GM13977 (cell line): ENCODE results near the gene CYP39A1.

Source experiments
- DNase-seq: peaks from one replicate; pipeline ENCODE4 v3.0.0; 2012; ENCODE audit warnings: low spot score
- in situ Hi-C: fragments of 300-500 bp; cut with MboI; formaldehyde crosslinking; loops from one replicate; pipeline ENCODE4 v1.12.0; 2022; ENCODE audit warnings: low sequenced_read_pairs, low pct_unique_long_range_greater_than_20kb, mixed read lengths, inconsistent platforms; ENCODE audit not compliant: unreplicated experiment
- TF ChIP-seq, protein P1 (sequence below): IDR thresholded peaks from 2 replicates; pipeline ENCODE4 v1.5.1; 2012; ENCODE audit warnings: mild to moderate bottlenecking, control low read depth; ENCODE audit not compliant: insufficient read depth; ENCODE audit errors: extremely low read depth, missing control alignments

Gene CYP39A1

DNA sequence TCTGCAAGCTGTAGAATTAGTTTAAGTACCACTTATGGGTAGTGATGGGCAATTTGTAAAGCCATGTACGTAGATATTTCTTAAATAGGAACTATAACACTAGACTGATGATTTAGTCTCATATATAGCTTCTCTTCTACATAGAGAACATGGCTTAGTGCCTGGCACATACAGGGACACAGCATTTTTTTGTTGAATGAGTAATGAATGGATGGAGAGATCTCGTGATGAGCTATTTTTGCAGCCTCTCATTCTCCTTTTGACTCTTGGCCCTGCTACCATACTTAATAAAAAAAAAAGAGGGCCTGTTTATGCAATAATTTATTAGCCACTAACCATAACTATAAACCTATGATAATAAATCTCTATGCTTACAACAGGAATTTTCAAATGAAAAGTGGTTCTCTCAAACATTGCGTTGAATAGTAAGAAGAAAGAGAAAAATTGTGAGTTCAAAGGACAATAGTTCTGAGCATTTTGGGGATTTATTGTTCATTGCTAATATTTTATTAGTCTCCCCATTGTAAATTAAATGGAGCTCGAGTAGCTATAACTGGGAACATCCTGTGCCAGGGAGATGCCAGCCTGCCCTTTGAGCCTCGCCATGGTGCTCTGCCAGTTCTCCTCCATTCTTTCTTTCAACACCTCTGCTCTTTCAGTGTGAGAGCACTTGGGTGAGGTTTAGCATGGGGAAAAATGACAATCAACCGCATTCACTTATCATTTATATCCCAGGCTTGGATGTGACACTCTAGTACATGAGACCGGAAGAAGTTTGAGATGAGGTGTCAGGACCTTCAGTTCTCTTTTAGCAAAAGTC lies 146.7 kb downstream of the CYP39A1 start:
- TF ChIP-seq, protein P1, sequence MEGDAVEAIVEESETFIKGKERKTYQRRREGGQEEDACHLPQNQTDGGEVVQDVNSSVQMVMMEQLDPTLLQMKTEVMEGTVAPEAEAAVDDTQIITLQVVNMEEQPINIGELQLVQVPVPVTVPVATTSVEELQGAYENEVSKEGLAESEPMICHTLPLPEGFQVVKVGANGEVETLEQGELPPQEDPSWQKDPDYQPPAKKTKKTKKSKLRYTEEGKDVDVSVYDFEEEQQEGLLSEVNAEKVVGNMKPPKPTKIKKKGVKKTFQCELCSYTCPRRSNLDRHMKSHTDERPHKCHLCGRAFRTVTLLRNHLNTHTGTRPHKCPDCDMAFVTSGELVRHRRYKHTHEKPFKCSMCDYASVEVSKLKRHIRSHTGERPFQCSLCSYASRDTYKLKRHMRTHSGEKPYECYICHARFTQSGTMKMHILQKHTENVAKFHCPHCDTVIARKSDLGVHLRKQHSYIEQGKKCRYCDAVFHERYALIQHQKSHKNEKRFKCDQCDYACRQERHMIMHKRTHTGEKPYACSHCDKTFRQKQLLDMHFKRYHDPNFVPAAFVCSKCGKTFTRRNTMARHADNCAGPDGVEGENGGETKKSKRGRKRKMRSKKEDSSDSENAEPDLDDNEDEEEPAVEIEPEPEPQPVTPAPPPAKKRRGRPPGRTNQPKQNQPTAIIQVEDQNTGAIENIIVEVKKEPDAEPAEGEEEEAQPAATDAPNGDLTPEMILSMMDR: no peak
- DNase-seq: no peak
- in situ Hi-C loops: no loop called here

DNA sequence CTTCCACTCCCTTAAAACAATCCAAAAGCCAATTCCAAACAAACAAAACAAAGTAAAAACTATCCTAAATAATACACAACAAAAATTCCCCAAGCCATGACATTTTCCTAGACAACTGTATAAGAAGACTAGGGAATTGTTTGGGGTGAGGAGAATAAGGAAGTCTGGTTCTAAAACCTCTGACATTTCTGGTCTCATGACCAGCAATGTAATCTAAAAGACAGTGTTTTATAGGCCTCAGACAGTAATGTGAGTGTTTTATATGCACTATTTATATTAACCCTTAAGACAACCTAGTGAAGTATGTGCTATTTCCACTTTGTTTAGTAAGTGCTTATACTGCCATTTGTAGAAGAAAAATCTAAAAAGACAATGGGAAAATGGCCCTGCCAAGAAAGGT lies 148.4 kb downstream of the CYP39A1 start:
- TF ChIP-seq, protein P1: no peak
- in situ Hi-C loops: no loop called here
- DNase-seq: no peak

DNA sequence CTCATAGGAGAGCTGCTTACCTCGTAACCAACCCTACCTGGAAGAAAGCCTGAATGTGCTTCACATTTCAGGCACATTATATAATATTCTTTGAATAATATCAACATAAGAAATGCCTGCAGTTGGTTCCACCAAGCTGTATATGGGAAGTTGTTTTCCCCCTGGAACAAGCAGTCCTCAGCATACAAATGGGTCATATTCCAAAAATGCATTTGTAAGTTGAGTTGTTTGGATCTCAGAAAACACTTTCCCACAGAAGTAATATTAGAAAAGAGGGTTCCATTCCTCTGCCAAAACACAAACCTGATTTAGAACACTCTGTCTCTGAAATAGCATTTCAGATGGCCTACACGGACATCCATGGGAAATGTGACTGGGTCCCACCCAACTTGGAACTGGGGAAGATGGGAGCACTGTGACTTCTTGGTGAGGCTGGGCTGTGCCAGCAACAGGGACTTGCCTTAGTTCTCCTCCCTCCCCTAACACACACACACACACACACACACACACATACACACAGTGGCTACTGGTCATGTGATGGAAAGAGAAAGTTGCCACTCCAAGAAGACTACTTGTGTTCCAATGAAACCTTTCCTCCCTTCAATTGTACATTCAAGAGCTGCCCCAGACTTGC lies 150.0 kb downstream of the CYP39A1 start:
- in situ Hi-C loops: no loop called here
- DNase-seq: no peak
- TF ChIP-seq, protein P1: no peak

DNA sequence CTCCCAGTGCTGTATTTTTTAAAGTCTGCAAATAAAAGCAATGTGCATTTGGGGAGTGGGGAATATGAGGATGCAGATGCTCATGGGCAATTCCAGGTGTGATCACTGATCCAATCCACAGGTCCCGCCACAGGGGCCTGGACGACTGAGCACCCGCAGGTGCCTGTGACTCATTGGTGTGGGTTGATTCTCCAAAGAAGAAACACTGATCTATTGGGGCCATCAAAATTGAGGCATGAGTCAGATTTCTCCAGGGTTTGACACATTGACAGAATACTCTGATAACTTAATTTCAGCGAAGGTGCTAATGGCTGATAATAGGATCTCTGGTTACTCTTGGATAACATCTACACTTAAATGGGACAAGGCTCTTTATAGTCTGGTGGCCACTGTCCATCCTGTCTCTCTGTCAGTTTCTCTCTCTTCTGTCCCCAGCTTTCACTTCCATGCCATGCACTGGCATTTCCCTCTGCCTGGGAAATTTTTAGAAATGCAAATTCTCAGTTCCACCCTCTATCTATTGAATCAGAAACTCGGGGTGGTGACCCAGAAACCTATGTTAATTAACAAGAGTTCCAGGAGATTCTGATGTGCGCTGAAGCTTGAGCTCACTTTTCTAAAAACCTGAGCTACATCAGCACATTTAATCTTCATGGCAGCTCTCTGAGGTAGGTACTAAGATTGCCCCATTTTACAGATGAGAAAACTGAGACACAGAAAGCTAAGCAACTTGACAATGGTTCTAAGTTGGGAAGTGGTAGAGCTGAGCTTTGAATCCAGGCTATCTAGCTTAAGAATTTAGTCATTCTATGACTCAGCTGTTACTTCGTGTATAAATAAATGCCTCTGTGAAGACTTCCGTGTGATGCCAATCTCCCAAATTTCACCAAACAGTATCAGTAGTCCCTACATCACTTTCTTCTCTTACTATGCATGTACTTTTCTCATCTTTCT lies 151.2 kb downstream of the CYP39A1 start:
- TF ChIP-seq, protein P1: no peak
- DNase-seq: no peak
- in situ Hi-C loops: no loop called here

DNA sequence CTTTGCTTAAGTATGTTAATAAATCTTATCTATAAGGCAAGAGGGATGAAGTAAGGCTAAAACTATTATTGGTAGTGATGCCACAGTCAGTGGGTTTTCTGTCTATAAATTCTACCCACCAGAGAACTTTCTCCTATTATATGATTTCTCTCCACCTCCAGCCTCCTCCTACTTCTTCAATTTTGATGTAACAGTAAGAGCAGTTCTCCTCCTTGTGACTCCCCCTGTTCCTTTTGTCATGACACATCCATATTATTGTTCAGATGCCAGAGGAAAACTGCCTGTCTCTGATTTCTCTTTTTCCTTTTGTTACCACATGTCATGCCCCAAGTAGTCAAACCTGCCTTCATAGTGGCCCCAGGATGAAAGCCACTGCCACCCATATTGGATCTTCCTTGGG lies 152.2 kb downstream of the CYP39A1 start:
- TF ChIP-seq, protein P1: no peak
- in situ Hi-C loops: no loop called here
- no peak for DNase-seq
